GM18508 (cell line): ENCODE results near the gene RNF144A.

ENCODE experiments used
- ATAC-seq: cut with Tn5 transposase; IDR thresholded peaks from one replicate; pipeline ENCODE4 v1.9.1; 2021; ENCODE audit warnings: moderate number of reproducible peaks; ENCODE audit not compliant: insufficient read depth, unreplicated experiment

The RNF144A gene

GRCh38 chr2:7032371-7032770, 115.2 kb downstream of the RNF144A start:
- ATAC-seq, result no peak

GRCh38 chr2:7033136-7033960, 116.1 kb downstream of the RNF144A start:
- ATAC-seq, result no peak

GRCh38 chr2:7034303-7034702, 117.1 kb downstream of the RNF144A start:
- ATAC-seq, result no peak

DNA sequence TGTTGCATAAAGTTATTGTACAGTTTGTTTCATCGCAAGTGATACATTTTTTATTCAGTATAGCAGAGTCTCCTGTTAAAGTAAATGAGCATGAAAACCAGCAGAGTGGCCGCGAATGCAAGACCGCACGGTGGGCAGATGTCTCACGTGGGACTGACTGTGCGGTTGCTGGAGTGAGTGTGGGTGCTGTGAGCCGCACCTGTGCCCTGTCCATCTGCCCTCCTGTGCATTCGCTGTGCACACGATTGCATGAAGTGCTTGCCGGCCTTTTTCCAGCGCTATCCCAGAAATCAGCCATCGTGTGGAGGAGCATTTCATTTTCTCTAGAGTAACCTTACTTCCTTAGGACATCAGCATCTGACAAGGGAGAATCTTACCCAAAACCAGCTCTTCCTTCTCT, 118.7 kb downstream of the RNF144A start:
- ATAC-seq, result no peak

GRCh38 chr2:7037340-7038333, 120.4 kb downstream of the RNF144A start:
- no peak for ATAC-seq

DNA sequence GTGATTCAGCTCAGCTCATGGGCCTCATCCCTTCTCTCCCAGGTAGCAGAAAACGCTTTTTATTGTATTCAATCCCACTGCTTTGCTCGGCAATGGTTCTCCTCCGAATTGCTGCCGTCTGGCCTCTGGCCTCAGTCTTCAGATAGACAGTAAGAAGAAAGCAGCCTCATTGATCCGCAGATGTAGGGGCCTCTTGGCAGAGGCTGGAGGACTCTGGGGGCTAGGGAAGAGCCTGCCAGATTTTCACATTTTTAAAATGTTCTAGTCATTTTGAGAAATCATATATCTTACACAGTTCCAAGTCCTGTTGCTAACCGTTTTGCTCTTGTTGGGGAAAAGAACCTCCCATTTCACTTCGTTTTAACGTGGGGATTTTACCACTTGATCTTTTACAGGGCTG, 123.3 kb downstream of the RNF144A start:
- ATAC-seq, result no peak

DNA sequence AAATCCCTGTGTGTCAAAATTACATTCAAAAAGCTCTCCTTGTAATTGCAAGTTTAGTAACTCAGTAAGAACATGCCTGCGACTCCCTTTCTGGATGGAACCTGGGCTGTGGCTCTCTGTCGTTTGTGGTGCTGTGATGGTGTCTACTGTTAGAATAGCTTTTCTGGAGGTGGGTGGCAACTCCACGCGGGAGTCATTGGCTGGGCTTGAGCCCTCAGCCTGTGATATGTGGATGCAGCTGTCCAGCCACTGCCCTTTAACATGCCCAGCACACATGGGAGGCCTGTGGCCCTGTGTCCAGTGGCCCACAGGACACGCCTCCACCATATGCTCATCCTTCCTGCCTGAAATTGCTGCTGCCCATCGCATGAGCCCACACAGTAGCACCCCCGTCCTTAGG, 124.2 kb downstream of the RNF144A start:
- no peak for ATAC-seq

GRCh38 chr2:7043690-7044089, 126.5 kb downstream of the RNF144A start:
- no peak for ATAC-seq

DNA sequence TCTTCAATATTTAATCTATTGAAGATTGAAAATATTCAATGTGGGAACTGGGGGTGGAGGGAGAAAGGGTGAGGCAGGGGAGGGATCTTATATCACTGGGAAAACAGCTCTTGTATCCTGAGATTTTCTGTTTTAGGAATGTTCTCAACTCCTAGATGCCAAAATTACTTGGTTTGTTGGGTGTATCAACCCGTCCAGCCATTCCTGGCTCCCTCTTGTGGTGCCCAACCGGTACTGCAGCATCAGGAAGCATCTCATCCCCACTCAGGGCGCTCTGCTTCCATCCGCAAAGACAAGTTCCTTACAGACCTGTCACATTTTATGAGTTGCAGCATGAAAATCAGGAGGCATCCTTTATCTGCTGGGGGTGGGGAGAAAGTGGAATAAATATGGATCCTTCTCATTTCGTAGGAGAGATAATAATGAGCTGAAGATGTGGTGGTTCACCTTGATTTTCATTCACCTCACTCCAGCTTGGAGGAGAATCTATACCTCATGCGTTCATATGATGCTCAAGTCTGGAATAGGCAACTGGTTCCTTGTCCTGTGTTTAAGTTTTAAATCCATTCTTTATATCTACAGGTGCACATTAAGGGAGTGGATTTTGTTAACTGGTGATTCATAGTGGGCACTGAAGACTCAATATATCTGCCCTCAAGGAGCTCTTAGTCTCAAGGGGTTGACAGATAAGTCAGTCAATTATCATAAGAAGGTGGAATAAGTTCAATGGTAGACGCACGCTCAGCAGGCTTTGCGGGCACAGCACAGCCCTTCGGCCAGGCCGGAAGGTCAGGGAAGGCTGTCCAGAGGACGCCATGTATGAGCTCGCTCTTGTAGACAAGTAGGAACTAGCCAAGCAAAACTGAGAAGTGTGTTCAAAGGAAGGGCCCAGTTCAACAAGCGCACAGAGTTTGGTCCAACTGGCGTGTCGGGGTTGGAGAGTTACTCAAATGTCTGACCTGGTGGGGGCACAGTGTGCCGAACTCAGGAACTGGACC, 127.3 kb downstream of the RNF144A start:
- no peak for ATAC-seq

DNA sequence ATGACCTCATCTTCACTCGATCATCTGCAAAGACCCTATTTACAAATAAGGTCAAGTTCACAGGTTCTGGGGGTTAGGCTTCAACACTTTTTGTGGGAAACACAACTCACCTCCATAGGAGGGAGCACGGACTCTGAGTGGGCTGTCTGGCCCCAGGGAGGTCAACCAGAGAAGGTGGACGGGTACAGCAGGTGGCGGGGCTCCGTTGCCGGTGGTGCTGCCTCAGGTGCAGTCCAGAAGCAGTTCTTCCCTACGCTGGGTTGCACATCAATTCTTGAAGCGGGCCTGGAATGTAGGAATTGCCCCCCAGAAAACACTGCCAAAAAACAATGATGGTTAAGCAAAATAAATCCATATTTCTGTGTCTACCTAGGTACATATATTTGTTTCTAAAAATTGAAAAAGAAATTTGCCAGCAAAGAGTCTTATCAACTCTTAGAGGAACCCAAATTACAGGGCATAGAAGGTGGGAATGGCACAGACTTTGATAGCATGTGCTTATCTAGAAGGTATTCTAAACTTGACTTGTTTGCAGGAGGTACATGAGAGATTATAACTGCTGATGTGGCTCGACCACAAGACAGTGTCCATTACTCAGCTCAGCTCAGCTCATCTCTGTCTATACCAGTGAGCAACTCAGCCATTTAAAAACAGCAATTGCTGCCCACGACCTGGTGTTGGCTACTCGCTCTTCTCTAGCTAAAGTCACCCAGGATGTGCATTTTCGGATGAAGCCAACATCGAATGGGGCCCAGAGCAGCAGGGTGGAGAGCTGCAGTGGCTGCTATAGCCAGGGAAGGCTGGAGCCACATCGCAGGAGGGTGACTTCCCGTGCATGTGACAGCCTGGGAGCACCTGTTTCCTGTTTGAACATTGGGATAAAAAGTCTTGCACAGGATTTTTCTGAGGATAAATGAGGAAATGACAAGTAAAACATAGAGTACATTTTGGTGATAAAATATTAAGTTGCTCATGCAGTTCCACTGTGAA, 128.7 kb downstream of the RNF144A start:
- no peak for ATAC-seq

DNA sequence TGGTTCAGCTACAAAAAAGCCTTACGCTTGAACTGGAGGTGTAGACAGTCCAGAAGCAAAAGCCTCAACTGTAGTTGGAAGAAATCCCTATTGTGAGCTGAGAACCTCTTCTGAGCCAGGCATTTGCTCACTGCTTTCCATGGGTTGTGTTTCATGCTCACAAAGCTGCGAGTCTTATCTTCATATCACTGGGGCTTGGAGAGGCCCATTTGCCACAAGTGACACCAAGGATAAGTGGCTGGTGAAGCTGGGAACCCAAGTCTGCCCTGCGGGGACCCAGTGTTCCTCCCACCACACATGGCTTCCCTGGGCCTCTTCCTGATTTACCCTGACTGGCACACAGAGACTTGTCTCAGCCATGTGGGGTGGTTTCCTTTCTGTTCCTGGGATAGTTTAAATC, 130.4 kb downstream of the RNF144A start:
- no peak for ATAC-seq

DNA sequence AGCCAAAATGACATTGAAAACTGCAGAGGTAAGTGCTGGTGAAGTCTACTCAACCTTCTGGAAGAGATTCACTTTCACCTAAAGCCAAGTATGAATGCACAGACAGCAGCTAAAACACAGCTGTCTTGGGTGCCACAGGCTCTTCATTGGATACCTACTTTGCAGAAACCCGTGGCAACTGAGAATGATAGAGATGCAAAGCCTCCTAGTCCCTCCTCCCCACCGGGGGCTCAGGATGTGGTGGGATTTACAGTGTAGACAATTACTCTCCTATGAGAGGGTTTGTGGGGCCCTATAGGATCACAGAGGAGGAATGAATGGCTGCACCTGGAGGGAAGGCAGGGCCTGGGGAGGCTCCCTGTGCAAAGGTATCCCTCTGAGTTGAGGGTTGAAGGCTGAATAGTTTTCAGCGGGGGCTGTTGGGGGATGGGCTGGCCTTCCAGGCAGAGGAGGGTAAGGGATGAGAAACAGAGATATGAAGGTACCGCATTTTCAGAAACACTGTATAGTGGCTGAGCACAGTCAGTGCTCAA, 131.6 kb downstream of the RNF144A start:
- no peak for ATAC-seq

DNA sequence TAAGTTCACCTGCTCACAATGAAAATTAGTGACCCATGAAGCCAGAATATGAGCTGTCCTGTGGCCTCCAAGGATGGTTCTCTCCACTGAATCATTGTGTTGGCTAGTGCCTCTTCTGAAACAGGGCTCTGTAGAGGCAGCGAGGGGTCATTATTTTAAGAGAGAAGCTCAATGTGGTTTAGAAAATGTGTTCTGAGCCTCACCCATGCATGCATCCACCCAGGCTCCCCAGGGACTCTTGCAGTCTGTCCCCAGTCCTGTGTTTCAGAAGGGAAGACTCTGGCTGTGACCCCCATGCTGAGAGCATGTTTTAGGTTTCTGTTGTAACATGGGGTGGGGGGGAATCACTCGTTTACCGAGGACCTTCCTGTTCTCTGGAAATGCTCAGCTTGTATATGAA, 135.2 kb downstream of the RNF144A start:
- no peak for ATAC-seq

DNA sequence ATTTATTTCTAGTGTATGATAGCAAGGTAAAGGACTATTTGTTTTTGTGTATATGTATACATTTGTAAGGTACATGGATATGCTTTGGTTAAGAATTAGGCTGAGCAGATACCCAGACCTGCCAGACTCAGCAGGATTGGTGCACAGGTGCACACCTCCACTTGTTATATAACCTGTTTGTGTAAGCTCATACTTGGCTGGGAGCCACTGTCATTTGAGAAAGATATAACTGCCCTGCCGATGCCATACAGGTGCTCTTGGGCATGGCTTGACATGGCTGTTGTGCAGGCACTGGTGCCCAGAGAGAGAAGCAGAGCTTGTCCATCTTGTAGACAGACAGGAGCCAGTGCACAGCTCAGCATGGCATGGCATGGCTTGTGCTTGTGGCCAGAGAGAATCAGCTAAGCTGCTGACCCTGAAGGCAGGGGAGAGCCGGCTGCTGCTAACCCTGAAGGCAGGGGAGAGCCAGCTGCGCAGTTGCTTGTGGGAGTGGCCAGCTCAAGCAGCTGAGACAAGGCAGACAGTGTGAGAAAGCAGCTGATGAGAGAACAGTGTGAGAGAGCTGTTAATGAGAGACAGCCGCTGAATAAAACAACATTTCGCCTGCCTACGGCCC, 136.5 kb downstream of the RNF144A start:
- ATAC-seq, result no peak

GRCh38 chr2:7057865-7058400, 140.7 kb downstream of the RNF144A start:
- ATAC-seq, result peak; percentile 69

- no peak for ATAC-seq
These were observed 142.9 kb downstream of the RNF144A start for GRCh38 chr2:7060156-7060555.

DNA sequence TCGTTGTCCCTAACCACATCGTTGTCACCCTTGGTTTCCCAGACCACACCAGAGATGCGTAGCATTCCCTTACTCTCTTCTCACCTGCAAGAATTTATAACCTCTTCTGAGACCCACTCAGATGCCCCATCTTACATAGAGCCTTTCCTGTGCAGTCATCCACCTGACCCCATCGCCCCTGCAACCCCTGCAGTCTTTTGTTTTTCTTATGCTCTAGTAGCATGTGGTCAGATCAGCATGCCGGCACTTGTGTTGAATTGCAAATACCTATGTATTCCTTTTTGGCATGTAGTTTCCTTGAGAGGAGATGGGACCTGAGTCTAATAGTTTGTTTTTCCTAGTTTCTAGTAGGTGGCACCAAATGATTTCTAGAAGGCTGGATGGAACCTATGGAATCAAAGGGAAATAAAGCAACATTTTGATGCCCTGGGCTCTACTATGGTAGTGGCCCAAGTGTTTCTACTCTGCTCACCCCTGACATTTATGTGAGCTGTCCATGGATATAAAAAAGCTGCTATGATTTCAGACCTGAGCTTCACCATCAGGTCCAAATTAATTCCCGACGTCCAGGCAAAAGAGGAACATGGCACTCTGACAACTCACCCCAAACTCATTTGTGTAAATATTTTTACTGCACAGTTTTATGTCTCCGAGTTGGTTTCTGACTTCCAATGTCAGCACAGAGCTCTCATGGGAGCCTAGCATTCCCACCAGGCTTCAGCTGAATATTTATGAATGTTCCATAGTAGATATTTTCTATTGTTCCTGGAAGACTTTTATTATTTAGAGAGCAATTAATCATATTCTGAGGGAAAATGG, 143.6 kb downstream of the RNF144A start:
- no peak for ATAC-seq
